Measurements from ENCODE around the gene OR51D1.

Gene OR51D1

GRCh38 chr11:4682623-4683419 lies 45.5 kb downstream of the OR51D1 start:
- Histone ChIP-seq H3K4me1 (ENCODE audit: low read length) (peaks cover 14% of the 10 kb centered on the region), H2AFZ (ENCODE audit: low read length) (no peak overlapping the region), H3K36me3 (replicated peaks; ENCODE audit: insufficient read depth, low read length) (no peaks in the 10 kb centered on the region), H3K4me2 (ENCODE audit: low read depth, low read length) (no peak overlapping the region), H3K27ac (ENCODE audit: low read length) (no peak overlapping the region), H3F3A (ENCODE audit: insufficient read depth, low read length) (peaks cover 9% of the 10 kb centered on the region; the same call in 1 of the 2 replicates), H3K9ac (ENCODE audit: low read length) (no peak overlapping the region), H3K9me3 (replicated peaks; ENCODE audit: insufficient read depth, low read length) (no peaks in the 10 kb centered on the region), H3K27me3 (replicated peaks; ENCODE audit: insufficient read depth, low read length) (no peaks in the 10 kb centered on the region), H4K20me1 (ENCODE audit: insufficient read depth, low read length) (no peaks in the 10 kb centered on the region), H3K9me2 (replicated peaks; ENCODE audit: insufficient read depth, low read length) (no peaks in the 10 kb centered on the region), H3K79me2 (ENCODE audit: low read length) (no peaks in the 10 kb centered on the region), H3K4me3 (ENCODE audit: low read length) (no peak overlapping the region)
- TF ChIP-seq CTCF (IDR thresholded peaks at IDR 0.05; ENCODE audit: low read length) (no peak), EZH2 (optimal IDR thresholded peaks at IDR 0.05; ENCODE audit: low read depth, low read length) (no peak), EZH2phosphoT487 (IDR thresholded peaks at IDR 0.05; ENCODE audit: low read length) (no peak)
- no peak for DNase-seq

- H3F3A ChIP-seq (ENCODE audit: insufficient read depth, low read length): peaks cover 9% of the 10 kb centered on the region; the same call in 1 of the 2 replicates
- peak overlapping the region; percentile 77 for H3K27ac ChIP-seq (ENCODE audit: low read length)
- no peaks in the 10 kb centered on the region for H3K36me3 ChIP-seq (replicated peaks; ENCODE audit: insufficient read depth, low read length)
- H3K79me2 ChIP-seq (ENCODE audit: low read length): no peaks in the 10 kb centered on the region
- peak overlapping the region; percentile 72 for H3K9ac ChIP-seq (ENCODE audit: low read length)
- H3K4me2 ChIP-seq (ENCODE audit: low read depth, low read length): peak overlapping the region; percentile 84
- H4K20me1 ChIP-seq (ENCODE audit: insufficient read depth, low read length): no peaks in the 10 kb centered on the region
- DNase-seq: peak; percentile 83
- no peak for TF ChIP-seq EZH2 (optimal IDR thresholded peaks at IDR 0.05; ENCODE audit: low read depth, low read length)
- TF ChIP-seq EZH2phosphoT487 (IDR thresholded peaks at IDR 0.05; ENCODE audit: low read length): no peak
- no peak for TF ChIP-seq CTCF (IDR thresholded peaks at IDR 0.05; ENCODE audit: low read length)
- peaks cover 14% of the 10 kb centered on the region for H3K4me1 ChIP-seq (ENCODE audit: low read length)
- peak overlapping the region; percentile 94 for H2AFZ ChIP-seq (ENCODE audit: low read length)
- H3K4me3 ChIP-seq (ENCODE audit: low read length): peak overlapping the region; percentile 63
- no peaks in the 10 kb centered on the region for H3K9me2 ChIP-seq (replicated peaks; ENCODE audit: insufficient read depth, low read length)
- no peaks in the 10 kb centered on the region for H3K9me3 ChIP-seq (replicated peaks; ENCODE audit: insufficient read depth, low read length)
- H3K27me3 ChIP-seq (replicated peaks; ENCODE audit: insufficient read depth, low read length): no peaks in the 10 kb centered on the region
Observed at GRCh38 chr11:4684631-4685285, 47.5 kb downstream of the OR51D1 start.

Data from MM.1S (cell line).